ENCODE results near the gene HTT.

The HTT gene

GRCh38 chr4:3256230-3257102 lies 182.0 kb downstream of the HTT start:
- Histone ChIP-seq H3K27me3 (no peaks in the 10 kb centered on the region), H3K9me3 (no peaks in the 10 kb centered on the region), H3K4me3 (ENCODE audit: low read depth, low read length) (no peak overlapping the region), H3K36me3 (no peaks in the 10 kb centered on the region), H3K4me1 (no peaks in the 10 kb centered on the region)
- no peak for TF ChIP-seq CTCF (IDR thresholded peaks at IDR 0.05; ENCODE audit: low read depth, low read length)
- no peak for DNase-seq

- H3K4me3 ChIP-seq (ENCODE audit: low read depth, low read length): no peak overlapping the region
- no peak for TF ChIP-seq CTCF (IDR thresholded peaks at IDR 0.05; ENCODE audit: low read depth, low read length)
- H3K36me3 ChIP-seq: no peaks in the 10 kb centered on the region
- no peaks in the 10 kb centered on the region for H3K27me3 ChIP-seq
- no peak for DNase-seq
- H3K9me3 ChIP-seq: no peaks in the 10 kb centered on the region
- no peaks in the 10 kb centered on the region for H3K4me1 ChIP-seq
These were observed 182.6 kb downstream of the HTT start for GRCh38 chr4:3257103-3257555.

- Histone ChIP-seq H3K9me3 (no peaks in the 10 kb centered on the region), H3K4me3 (ENCODE audit: low read depth, low read length) (no peak overlapping the region), H3K27me3 (no peaks in the 10 kb centered on the region), H3K36me3 (no peaks in the 10 kb centered on the region), H3K4me1 (no peaks in the 10 kb centered on the region)
- TF ChIP-seq CTCF (IDR thresholded peaks at IDR 0.05; ENCODE audit: low read depth, low read length): no peak
- DNase-seq: no peak
These were observed 183.3 kb downstream of the HTT start for GRCh38 chr4:3257556-3258482.

- DNase-seq: no peak
- H3K4me1 ChIP-seq: no peaks in the 10 kb centered on the region
- H3K36me3 ChIP-seq: no peaks in the 10 kb centered on the region
- no peak overlapping the region for H3K4me3 ChIP-seq (ENCODE audit: low read depth, low read length)
- no peaks in the 10 kb centered on the region for H3K27me3 ChIP-seq
- TF ChIP-seq CTCF (IDR thresholded peaks at IDR 0.05; ENCODE audit: low read depth, low read length): no peak
- no peaks in the 10 kb centered on the region for H3K9me3 ChIP-seq
These were observed 187.1 kb downstream of the HTT start for GRCh38 chr4:3261411-3262207.

GRCh38 chr4:3262208-3263052 lies 187.9 kb downstream of the HTT start:
- Histone ChIP-seq H3K4me3 (ENCODE audit: low read depth, low read length) (no peak overlapping the region), H3K36me3 (no peaks in the 10 kb centered on the region), H3K4me1 (no peaks in the 10 kb centered on the region), H3K9me3 (no peaks in the 10 kb centered on the region), H3K27me3 (no peaks in the 10 kb centered on the region)
- no peak for TF ChIP-seq CTCF (IDR thresholded peaks at IDR 0.05; ENCODE audit: low read depth, low read length)
- DNase-seq: no peak
